Adrenal gland (tissue), 5 donors: Measurements from ENCODE around the gene BTG1.

Experiments used
- POLR2A ChIP-seq, 2 donors: fragments of 450-650 bp; IDR thresholded peaks; one replicate each; pipeline ENCODE4 v1.6.1; 2017; ENCODE audit warnings: antibody characterized with exemption in 2 of 2, mild to moderate bottlenecking in 2 of 2, moderate library complexity in 1 of 2
- TF ChIP-seq, protein P1 (sequence below), 6 experiments: fragments of 450-650 bp in 4 of 6; fragments of 200-600 bp in 2 of 6; sonication (generic) in 1 of 6; IDR thresholded peaks; 1 replicate in 5 of 6; 2 replicates in 1 of 6; pipeline versions ENCODE4 v1.5.1 to v1.8.0; 2016 to 2021; ENCODE audit warnings: antibody characterized with exemption in 6 of 6, mild to moderate bottlenecking in 2 of 6, moderate library complexity in 1 of 6
- donor health status: DM: no; HTN: no; CAD: no.

DNA sequence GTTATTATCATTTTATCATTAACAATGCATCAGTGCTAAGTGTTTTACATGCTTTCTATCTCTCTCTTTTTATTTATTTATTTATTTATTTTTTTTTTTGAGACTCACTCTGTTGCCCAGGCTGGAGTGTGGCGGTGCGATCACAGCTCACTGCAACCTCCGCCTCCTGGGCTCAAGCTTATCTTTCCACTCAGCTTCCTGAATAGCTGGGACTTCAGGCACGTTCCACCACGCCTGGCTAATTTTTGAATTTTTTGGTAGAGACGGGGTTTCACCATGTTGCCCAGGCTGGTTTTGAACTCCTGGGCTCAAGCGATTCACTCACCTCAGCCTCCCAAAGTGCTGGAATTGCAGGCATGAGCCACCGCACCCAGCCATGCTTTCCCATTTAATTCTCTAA lies 3.9 kb upstream of the BTG1 start:
- TF ChIP-seq, protein P1, sequence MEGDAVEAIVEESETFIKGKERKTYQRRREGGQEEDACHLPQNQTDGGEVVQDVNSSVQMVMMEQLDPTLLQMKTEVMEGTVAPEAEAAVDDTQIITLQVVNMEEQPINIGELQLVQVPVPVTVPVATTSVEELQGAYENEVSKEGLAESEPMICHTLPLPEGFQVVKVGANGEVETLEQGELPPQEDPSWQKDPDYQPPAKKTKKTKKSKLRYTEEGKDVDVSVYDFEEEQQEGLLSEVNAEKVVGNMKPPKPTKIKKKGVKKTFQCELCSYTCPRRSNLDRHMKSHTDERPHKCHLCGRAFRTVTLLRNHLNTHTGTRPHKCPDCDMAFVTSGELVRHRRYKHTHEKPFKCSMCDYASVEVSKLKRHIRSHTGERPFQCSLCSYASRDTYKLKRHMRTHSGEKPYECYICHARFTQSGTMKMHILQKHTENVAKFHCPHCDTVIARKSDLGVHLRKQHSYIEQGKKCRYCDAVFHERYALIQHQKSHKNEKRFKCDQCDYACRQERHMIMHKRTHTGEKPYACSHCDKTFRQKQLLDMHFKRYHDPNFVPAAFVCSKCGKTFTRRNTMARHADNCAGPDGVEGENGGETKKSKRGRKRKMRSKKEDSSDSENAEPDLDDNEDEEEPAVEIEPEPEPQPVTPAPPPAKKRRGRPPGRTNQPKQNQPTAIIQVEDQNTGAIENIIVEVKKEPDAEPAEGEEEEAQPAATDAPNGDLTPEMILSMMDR (IDR thresholded peaks at IDR 0.05), result no peak
- no peak for TF ChIP-seq POLR2A (IDR thresholded peaks at IDR 0.05)
